NCI-H2227 (cell line): ENCODE results near the gene VWA3A.
A peak's percentile ranks its signal among the peaks of the same experiment; 100 is the strongest.
"Not testable (repeated sequence)": the region's sequence is repeated elsewhere in the genome, so short reads cannot be mapped to it uniquely, and the experiment has no call there.

ENCODE experiments used
- DNase-seq: peaks from one replicate; lab custom pipeline; 2025; ENCODE audit not compliant: unreplicated experiment; lab: John Stamatoyannopoulos, UW

The VWA3A gene

DNA sequence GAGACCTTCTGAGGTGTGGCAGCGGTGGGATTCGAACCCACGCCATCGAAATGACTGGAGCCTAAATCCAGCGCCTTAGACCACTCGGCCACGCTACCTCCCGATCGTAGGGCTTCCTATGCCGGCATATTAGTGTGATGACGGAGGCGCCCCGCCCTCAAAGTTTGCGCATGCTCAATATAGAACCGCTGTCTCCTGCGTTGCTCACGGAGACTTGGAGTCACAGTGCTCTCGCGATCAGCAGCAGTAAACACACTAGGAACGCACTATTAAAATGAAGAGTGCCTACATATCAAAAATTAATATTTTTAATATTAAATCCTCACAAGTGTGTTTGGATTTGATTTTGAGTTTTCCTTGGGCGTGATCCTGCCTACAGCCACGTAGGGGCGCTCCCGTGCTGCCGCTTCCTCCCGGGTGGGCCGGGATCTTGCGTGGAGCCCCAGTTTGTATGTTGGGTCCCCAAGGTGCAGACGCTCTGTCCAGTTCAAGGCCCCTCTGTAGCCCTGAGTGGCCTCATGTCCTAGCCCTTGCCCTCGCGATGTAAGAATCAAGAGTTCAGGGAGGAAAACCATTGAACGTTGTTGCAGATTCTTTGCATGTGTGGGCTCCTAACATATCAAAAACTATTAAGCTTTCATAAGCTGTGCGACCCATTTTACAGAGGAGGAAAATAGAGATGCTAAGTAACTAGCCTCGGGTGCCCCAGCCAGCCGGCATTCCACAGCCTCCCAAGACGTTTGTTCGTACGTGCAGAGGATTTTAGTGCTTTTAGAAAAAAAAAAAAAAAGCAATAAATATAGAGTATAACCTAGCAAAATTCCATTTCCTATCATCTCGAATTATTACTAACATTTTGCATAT lies 103.6 kb downstream of the VWA3A start:
- peak; percentile 94 for DNase-seq

DNA sequence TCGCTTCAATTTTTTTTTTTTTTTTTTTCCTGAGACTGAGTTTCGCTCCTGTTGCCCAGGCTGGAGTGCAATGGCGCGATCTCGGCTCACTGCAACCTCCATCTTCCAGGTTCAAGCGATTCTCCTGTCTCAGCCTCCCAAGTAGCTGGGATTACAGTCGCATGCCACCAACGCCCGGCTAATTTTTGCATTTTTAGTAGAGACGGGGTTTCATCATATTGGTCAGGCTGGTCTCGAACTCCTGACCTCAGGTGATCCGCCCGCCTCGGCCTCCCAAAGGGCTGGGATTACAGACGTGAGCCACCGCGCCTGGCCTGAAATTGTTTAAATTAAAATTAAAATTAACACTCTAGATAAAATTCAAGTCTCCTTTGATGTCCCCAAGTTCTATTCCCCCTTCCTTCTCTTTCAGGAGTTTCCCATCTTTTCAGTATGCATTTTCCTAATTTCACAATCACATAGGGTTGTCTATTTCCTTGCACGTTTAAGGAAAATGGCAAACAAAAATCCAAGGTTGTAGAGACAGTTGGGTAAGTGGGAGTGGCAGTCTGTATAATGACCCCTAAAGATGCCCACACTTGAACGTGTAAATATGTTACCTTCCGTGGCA lies 104.3 kb downstream of the VWA3A start:
- DNase-seq, result not testable (repeated sequence)

DNA sequence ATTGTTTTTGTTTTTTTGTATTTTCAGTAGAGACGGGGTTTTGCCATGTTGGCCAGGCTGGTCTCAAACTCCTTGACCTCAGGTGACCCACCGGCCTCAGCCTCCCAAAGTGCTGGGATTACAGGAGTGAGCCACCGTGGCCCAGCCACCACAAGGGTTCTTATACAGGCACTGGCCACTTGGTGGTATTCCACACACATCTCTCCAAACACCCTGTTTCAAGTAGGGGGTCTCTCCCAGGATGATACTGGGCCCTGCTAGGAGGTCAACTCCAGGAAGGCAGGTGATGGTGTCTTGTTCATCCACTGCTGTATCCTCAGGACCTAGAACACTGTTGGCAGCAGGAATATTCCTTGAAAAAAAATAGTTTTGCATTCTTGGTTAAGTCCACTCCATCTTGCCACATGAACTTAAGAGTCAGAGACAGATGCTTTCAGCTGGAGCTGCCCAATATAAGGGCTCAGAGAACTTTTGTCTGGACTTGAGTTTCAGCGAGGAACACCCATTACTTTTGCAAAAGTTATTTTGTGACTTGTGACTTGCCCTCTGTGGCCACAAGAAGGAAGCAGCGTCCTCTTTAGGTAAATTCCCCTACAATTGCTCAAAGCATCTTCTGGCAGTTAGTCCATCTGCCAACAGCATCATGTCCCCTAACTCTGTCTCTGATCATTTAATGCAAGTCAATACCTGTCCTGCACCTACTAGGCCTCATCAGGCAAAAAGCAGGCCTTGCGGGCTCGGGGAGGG lies 106.4 kb downstream of the VWA3A start:
- no peak for DNase-seq

DNA sequence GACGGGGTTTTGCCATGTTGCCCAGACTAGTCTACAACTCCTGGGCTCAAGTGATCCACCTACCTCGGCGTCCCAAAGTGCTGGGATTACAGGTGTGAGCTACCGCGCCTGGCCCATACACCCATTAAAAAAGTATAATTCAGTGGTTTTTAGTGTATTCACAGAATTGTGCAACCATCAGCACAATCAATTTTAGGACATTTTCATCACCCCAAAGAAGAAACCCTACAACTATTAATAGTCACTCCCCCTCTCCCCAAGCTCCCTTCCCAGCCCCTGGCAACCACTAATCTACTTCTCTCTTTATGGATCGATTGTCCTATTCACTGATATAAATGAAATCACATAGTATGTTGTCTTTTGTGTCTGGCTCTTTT lies 109.9 kb downstream of the VWA3A start:
- no peak for DNase-seq

DNA sequence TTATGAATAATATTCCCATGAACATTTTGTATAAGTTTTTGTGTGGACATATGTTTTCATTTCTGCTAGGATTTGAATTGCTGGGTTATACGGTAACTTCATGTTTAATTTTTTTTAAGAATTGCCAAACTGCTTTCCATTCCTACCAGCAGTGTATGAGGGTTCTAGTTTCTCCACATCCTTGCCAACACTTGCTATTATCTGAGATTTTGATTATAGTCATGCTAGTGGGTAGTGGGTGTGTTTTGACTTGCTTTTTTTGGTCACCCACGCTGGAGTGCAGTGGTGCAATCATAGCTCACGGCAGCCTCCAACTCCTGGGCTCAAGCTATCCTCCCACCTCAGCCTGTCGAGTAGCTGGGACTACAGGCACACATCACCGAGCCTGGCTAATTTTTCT lies 110.8 kb downstream of the VWA3A start:
- DNase-seq, result no peak

DNA sequence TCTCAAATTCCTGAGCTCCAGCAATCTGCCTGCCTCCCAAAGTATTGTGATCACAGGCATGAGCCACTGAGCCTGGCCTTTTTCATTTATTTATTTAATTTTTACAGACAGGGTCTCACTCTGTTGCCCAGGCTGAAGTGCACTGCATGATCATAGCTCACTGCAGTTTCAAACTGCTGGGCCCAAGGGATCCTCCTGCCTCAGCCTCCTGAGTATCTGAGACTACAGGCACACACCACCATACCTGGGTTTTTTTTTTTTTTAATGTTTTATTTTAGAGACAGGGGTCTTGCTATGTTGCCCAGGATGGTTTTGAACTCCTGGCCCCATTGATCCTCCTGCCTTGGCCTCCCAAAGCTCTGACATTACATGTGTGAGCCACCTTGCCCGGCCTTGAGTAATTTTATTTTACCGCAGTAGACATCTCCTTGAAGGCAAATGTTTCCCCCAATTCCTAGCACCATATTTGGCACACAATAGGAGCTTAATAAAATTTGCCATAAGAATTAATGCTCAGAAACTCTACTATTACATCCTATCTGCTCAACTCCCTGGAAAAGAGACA lies 111.8 kb downstream of the VWA3A start:
- DNase-seq, result no peak

DNA sequence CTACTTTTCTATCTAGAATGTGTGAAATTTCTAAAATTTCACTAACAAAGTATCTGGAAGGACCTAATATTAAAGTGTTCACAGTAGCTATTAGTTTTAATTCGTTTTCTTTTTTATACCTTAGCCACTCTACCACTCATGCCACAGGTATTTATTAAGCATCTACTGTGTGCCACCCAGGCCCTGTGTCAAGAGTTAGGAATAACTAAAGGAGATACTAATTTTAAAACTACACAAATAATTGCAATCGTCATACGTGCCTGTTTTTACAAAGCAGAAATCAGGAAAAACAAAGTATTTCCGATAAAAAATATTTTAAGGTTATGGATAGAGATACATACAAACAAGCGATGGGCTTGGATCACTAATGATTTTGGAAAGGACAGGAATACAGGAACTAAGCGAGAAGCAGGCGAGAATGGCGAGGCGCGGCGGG lies 113.3 kb downstream of the VWA3A start:
- no peak for DNase-seq

DNA sequence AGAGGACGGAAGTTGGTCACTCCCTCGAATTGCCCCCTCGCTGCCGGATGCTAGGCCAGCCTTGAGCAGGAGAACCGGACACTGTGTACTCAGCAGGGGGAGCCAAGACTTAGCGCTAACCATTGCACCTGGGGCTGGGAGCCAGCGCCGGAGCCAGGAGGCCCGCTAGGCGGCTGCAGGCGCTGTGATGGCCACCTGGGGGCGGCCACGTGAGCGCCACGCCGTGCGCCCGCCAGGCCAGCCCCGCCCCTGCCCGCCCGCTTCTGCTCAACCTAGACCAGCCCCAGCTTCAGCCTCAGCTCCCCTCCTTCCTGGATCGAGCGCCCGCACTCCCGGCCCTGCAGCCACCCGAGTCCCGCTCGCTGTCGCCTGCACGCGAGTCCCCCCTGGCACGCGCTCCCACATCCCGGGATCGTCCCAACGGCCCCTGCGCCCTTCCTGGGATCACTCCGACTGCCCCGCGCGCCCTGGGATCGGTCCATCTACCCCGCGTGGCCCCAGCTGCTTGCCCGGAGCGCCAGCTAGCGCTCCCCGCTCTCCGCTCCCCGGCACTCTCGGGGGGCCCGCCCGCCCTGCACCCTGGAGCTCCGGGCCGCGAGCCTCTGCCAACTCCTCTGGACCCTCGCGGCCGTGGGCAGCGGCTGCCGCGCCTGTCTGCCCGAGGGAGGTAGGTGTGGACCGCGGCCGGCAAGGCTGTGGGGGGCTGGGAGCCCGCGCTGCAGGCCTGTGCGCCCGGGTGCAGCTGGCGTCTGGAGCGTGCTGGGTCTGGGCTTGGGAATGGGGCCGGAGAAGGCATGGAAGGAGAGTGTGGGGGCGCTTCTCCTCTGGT lies 113.9 kb downstream of the VWA3A start, which contains the start of gene EEF2K:
EEF2K (plus strand) TSS at position 266 of the 829 bp plus-strand sequence. CDS start 19,452 bp downstream, outside the sequence.
- DNase-seq, result peak; percentile 95
